Activated CD8-positive, alpha-beta T cell treated with anti-CD3 and anti-CD28 coated beads for 36 hours (primary cell): ENCODE data around the gene DPH7. TPM values are rescaled to one million over a fixed set of nuclear protein-coding genes. Genes with fewer than 3 reads are reported as not detected.
"Not testable (repeated sequence)": the region's sequence is repeated elsewhere in the genome, so short reads cannot be mapped to it uniquely, and the experiment has no call there.

Experiments
- ATAC-seq: fragments of 200-7000 bp; cut with Tn5 transposase; one replicate; pipeline ENCODE4 v1.10.0; 2021; ENCODE audit warnings: mild to moderate bottlenecking, moderate library complexity
- CTCF ChIA-PET: fragments of 350-600 bp; sonication (Branson Sonifier 250); formaldehyde crosslinking; loops from one replicate; lab custom pipeline; 2021; ENCODE audit warnings: antibody characterized with exemption; lab: Charles Lee
- POLR2A ChIA-PET: fragments of 350-600 bp; sonication (Branson Sonifier 250); formaldehyde crosslinking; loops from one replicate; lab custom pipeline; 2021; ENCODE audit warnings: antibody characterized with exemption; lab: Charles Lee
- DNase-seq: peaks from one replicate; pipeline ENCODE4 v3.0.0-alpha.2; 2020
- H3K27ac Mint-ChIP-seq: one replicate; pipeline ENCODE4 v1.8.0; 2021; ENCODE audit warnings: mild to moderate bottlenecking, mixed read lengths
- H3K27me3 Mint-ChIP-seq: one replicate; pipeline ENCODE4 v1.8.0; 2021; ENCODE audit warnings: mixed read lengths
- H3K36me3 Mint-ChIP-seq: one replicate; pipeline ENCODE4 v1.8.0; 2021; ENCODE audit warnings: low read depth, mixed read lengths
- H3K4me1 Mint-ChIP-seq: one replicate; pipeline ENCODE4 v1.8.0; 2021; ENCODE audit warnings: low read depth, mixed read lengths
- H3K4me3 Mint-ChIP-seq: one replicate; pipeline ENCODE4 v1.8.0; 2021; ENCODE audit warnings: mild to moderate bottlenecking, moderate library complexity, mixed read lengths
- H3K9me3 Mint-ChIP-seq: one replicate; pipeline ENCODE4 v1.8.0; 2021; ENCODE audit warnings: mixed read lengths
- intact Hi-C: fragments of 100-400 bp; cut with micrococcal nuclease; formaldehyde crosslinking; loops from one replicate; pipeline ENCODE4 v1.10.0; 2022
- total RNA-seq, 2 experiments: library from RNA; stranded (reverse); gene quantifications; one replicate each; pipeline ENCODE4 v1.2.3, GENCODE V29; 2021
- TF ChIP-seq, protein P1 (sequence below): fragments of 200-600 bp; IDR thresholded peaks from one replicate; pipeline ENCODE4 v1.8.0; 2022; ENCODE audit warnings: antibody characterized with exemption, mild to moderate bottlenecking

The DPH7 gene
- total RNA-seq, 2 experiments from 2014 or later = 33.7 to 35.0 TPM

DNA sequence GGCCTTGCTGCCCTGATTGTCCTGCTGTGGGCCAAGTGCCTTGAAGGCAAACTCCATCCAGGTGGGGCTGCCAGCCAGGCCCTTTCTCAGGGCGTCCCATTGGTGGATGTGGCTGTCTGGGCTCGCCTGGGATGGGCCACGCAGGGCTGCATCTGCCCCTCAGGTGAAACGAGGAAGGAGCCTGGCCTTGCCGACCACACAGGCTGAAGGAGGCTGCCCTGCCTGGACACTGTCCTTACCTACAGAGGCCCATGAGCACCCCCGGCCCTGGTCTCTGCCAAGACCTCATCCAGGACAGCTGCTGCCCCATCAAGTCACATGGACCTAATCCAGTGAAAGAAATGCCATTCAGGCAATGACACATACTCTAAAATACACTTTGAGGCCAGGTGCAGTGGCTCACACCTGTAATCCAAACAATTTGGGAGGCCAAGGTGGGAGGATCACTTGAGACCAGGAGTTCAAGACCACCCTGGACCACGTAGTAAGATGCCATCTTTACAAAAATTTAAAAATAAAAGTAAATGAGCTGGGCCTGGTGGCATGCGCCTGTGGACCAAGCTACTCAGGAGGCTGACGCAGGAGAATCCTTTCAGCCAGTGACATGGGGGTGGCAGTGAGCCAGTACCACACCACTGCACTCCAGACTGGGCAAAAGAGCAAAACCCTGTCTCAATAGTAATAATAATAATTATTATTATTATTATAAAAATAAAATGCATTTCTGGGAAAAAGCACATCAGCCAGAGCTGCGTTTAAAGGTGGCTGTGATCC is 62.4 kb downstream of the DPH7 start:
- Mint-ChIP-seq H3K27ac (no peak overlapping the region), H3K4me3 (no peak overlapping the region), H3K27me3 (no peaks in the 10 kb centered on the region), H3K4me1 (peaks cover 2% of the 10 kb centered on the region), H3K9me3 (no peaks in the 10 kb centered on the region), H3K36me3 (no peaks in the 10 kb centered on the region)
- TF ChIP-seq, protein P1, sequence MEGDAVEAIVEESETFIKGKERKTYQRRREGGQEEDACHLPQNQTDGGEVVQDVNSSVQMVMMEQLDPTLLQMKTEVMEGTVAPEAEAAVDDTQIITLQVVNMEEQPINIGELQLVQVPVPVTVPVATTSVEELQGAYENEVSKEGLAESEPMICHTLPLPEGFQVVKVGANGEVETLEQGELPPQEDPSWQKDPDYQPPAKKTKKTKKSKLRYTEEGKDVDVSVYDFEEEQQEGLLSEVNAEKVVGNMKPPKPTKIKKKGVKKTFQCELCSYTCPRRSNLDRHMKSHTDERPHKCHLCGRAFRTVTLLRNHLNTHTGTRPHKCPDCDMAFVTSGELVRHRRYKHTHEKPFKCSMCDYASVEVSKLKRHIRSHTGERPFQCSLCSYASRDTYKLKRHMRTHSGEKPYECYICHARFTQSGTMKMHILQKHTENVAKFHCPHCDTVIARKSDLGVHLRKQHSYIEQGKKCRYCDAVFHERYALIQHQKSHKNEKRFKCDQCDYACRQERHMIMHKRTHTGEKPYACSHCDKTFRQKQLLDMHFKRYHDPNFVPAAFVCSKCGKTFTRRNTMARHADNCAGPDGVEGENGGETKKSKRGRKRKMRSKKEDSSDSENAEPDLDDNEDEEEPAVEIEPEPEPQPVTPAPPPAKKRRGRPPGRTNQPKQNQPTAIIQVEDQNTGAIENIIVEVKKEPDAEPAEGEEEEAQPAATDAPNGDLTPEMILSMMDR = no peak
- CTCF ChIA-PET = interaction anchor here (0.9 kb wide), 1 partner anchor 19 kb away, joined by 3 read pairs; no protein-coding TSS in a partner anchor
- intact Hi-C loops = no loop called here
- POLR2A ChIA-PET = no interaction called here
- ATAC-seq (no peak), DNase-seq (no peak)

DNA sequence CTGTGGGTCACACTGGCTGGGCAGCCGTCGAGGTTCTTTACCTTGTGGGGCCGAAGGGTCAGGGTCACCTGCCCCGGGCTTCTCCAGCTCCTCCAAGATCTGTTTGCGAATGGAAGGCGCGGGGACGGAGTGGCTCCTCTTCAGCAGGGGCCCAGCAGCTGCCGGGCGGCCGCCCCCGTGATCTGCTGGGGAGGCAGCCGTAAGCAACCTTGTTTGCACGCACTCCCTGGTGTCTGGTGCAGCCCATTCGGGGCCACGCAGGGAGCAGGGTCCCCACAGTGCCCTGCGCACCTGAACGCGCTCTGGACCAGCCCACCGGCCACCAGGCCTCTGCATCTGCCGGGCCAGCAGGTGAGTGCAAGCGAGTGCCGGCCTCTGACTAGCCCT is 63.4 kb downstream of the DPH7 start:
- DNase-seq = no peak
- no peaks in the 10 kb centered on the region for H3K9me3 Mint-ChIP-seq
- CTCF ChIA-PET = no interaction called here
- H3K27ac Mint-ChIP-seq = no peak overlapping the region
- no peaks in the 10 kb centered on the region for H3K27me3 Mint-ChIP-seq
- POLR2A ChIA-PET = no interaction called here
- intact Hi-C loops = no loop called here
- H3K4me3 Mint-ChIP-seq = no peak overlapping the region
- no peak for ATAC-seq
- peaks cover 2% of the 10 kb centered on the region for H3K4me1 Mint-ChIP-seq
- H3K36me3 Mint-ChIP-seq = no peaks in the 10 kb centered on the region
- TF ChIP-seq, protein P1 = no peak

DNA sequence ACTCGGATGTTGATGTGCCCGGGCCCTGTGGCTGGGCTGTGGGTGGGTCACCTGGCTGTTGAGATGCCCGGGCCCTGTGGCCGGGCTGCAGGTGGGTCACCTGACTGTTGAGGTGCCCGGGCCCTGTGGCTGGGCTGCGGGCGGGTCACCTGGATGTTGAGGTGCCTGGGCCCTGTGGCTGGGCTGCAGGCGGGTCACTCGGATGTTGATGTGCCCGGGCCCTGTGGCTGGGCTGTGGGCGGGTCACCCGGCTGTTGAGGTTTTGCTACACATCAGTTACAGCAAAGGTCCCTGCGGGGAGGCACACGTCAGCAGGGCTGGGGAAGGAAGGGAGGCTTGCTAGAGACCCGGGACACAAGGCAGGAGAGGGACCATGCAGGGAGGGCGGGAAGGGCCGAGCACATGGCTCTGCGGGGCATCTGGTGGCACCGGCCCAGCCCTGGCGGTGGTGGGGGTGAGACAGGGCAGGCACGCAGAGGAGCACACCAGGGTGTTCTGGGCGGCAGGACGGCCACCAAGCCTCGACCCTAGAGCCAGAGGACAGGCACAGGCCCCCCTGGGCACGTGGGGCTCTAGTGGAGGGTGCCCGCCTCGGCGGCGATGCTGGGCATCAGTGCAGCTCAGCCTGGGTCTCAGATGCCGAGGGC is 63.9 kb downstream of the DPH7 start:
- DNase-seq = no peak
- peaks cover 2% of the 10 kb centered on the region for H3K4me1 Mint-ChIP-seq
- ChIA-PET CTCF (no interaction called here), POLR2A (no interaction called here)
- no peaks in the 10 kb centered on the region for H3K9me3 Mint-ChIP-seq
- TF ChIP-seq, protein P1 = no peak
- H3K27me3 Mint-ChIP-seq = no peaks in the 10 kb centered on the region
- no peak overlapping the region for H3K27ac Mint-ChIP-seq
- no peak overlapping the region for H3K4me3 Mint-ChIP-seq
- intact Hi-C loops = no loop called here
- H3K36me3 Mint-ChIP-seq = no peaks in the 10 kb centered on the region
- ATAC-seq = no peak

DNA sequence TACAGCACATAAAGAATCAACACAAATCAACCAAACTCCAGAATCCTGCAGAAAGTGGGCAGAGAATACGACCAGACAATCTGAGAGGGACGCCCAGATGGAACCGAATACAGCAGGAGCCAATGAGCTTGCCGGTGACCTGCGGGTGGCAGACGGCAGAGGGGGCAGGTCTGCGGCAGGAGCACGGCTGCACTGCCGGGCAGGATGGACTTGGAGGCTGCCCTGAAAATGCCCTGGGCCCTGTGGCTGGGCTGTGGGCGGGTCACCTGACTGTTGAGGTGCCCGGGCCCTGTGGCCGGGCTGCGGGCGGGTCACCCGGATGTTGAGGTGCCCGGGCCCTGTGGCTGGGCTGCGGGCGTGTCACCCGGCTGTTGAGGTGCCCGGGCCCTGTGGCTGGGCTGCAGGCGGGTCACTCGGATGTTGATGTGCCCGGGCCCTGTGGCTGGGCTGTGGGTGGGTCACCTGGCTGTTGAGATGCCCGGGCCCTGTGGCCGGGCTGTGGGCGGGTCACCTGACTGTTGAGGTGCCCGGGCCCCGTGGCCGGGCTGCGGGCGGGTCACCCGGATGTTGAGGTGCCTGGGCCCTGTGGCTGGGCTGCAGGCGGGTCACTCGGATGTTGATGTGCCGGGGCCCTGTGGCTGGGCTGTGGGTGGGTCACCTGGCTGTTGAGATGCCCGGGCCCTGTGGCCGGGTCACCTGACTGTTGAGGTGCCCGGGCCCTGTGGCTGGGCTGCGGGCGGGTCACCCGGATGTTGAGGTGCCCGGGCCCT is 64.7 kb downstream of the DPH7 start:
- intact Hi-C loops, H3K9me3 Mint-ChIP-seq, H3K4me1 Mint-ChIP-seq, POLR2A ChIA-PET, ATAC-seq, H3K4me3 Mint-ChIP-seq, DNase-seq, H3K36me3 Mint-ChIP-seq, H3K27ac Mint-ChIP-seq, H3K27me3 Mint-ChIP-seq: not testable (repeated sequence)
- CTCF ChIA-PET = interaction anchor here (1.3 kb wide), 1 partner anchor 9 kb away, joined by 4 read pairs; no protein-coding TSS in a partner anchor

DNA sequence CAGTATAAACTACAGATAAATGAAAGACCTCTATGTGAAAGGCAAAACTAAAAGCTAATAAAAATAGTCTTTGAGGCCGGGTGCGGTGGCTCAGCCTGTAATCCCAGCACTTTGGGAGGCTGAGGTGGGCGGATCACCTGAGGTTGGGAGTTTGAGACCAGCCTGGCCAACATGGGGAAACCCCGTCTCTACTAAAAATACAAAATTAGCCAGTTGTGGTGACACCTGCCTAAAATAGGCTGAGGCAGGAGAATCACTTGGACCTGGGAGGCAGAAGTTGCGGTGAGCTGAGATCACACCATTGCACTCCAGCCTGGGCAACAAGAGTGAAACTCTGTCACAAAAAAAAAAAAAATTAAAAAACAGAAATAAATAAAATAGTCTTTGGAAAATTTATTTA is 65.6 kb downstream of the DPH7 start:
- H3K27me3 Mint-ChIP-seq, ATAC-seq, H3K9me3 Mint-ChIP-seq, H3K36me3 Mint-ChIP-seq, H3K27ac Mint-ChIP-seq, H3K4me3 Mint-ChIP-seq, DNase-seq, H3K4me1 Mint-ChIP-seq, intact Hi-C loops: not testable (repeated sequence)
- ChIA-PET CTCF (interaction anchor here (1.3 kb wide), 1 partner anchor 9 kb away, joined by 4 read pairs; no protein-coding TSS in a partner anchor), POLR2A (interaction anchor here (0.7 kb wide), 1 partner anchor 189 kb away, joined by 3 read pairs; no protein-coding TSS in a partner anchor)
